WTC11 (cell line): ENCODE measurements around the gene STXBP5. TPM values are rescaled to one million over a fixed set of nuclear protein-coding genes. Genes with fewer than 3 reads are reported as not detected.

Source experiments
- ATAC-seq: fragments of 200-7000 bp; cut with Tn5 transposase; 2 replicates; pipeline ENCODE4 v1.10.0; 2021; ENCODE audit warnings: mild to moderate bottlenecking, moderate library complexity
- CTCF ChIA-PET: fragments of 300-600 bp; sonication (Branson Sonifier 250); formaldehyde crosslinking; loops from one replicate; lab custom pipeline; 2021; ENCODE audit warnings: antibody characterized with exemption; lab: Charles Lee
- POLR2A ChIA-PET: fragments of 350-600 bp; sonication (Branson Sonifier 250); formaldehyde crosslinking; loops from one replicate; lab custom pipeline; 2021; ENCODE audit warnings: antibody characterized with exemption; lab: Charles Lee
- DNase-seq: peaks from one replicate; pipeline ENCODE4 v3.0.0; 2021; ENCODE audit warnings: low spot score
- H3K27ac Mint-ChIP-seq: 2 replicates; pipeline ENCODE4 v1.8.0; 2021; ENCODE audit warnings: mixed read lengths
- H3K27me3 Mint-ChIP-seq: 2 replicates; pipeline ENCODE4 v1.8.0; 2021; ENCODE audit warnings: low read depth, mild to moderate bottlenecking, moderate library complexity, mixed read lengths
- H3K36me3 Mint-ChIP-seq: 2 replicates; pipeline ENCODE4 v1.8.0; 2021; ENCODE audit warnings: mixed read lengths
- H3K4me1 Mint-ChIP-seq: 2 replicates; pipeline ENCODE4 v1.8.0; 2022; ENCODE audit warnings: mixed read lengths
- H3K4me3 Mint-ChIP-seq: 2 replicates; pipeline ENCODE4 v1.8.0; 2021; ENCODE audit warnings: mild to moderate bottlenecking, moderate library complexity, mixed read lengths
- H3K9me3 Mint-ChIP-seq: 2 replicates; pipeline ENCODE4 v1.8.0; 2021; ENCODE audit warnings: mixed read lengths
- EMX1 ChIP-seq: fragments of 250-450 bp; sonication (Bioruptor Pico); IDR thresholded peaks from 2 replicates; pipeline ENCODE4 v1.8.0; 2021; ENCODE audit warnings: mild to moderate bottlenecking
- FOXP1 ChIP-seq: sonication (generic); formaldehyde crosslinking; IDR thresholded peaks from 2 replicates; pipeline ENCODE4 v1.8.0; 2022; ENCODE audit warnings: missing genetic modification reagents, mild to moderate bottlenecking, moderate library complexity, borderline replicate concordance
- HMGA2 ChIP-seq: fragments of 250-450 bp; sonication (Bioruptor Pico); IDR thresholded peaks from 2 replicates; pipeline ENCODE4 v1.4.0; 2021; ENCODE audit warnings: mild to moderate bottlenecking, moderate library complexity
- JAZF1 ChIP-seq: fragments of 250-450 bp; sonication (Bioruptor Pico); IDR thresholded peaks from 2 replicates; pipeline ENCODE4 v1.9.0; 2021; ENCODE audit warnings: moderate library complexity, mild to moderate bottlenecking, inconsistent platforms
- NFATC4 ChIP-seq: fragments of 250-450 bp; sonication (Bioruptor Pico); IDR thresholded peaks from 2 replicates; pipeline ENCODE4 v1.9.0; 2021; ENCODE audit warnings: mild to moderate bottlenecking
- NFE2L1 ChIP-seq: sonication (generic); formaldehyde crosslinking; IDR thresholded peaks from 2 replicates; pipeline ENCODE4 v1.8.1; 2023; ENCODE audit warnings: missing genetic modification reagents
- PREB ChIP-seq: sonication (generic); formaldehyde crosslinking; IDR thresholded peaks from 2 replicates; pipeline ENCODE4 v1.8.1; 2022; ENCODE audit warnings: mild to moderate bottlenecking, missing genetic modification reagents, moderate library complexity, borderline replicate concordance
- SOX15 ChIP-seq: fragments of 250-450 bp; sonication (Bioruptor Pico); IDR thresholded peaks from 2 replicates; pipeline ENCODE4 v1.9.0; 2021; ENCODE audit warnings: mild to moderate bottlenecking
- SP1 ChIP-seq: sonication (generic); formaldehyde crosslinking; conservative IDR thresholded peaks from 2 replicates; pipeline ENCODE4 v1.8.1; 2022; ENCODE audit warnings: missing genetic modification reagents
- ZBTB21 ChIP-seq: sonication (generic); formaldehyde crosslinking; IDR thresholded peaks from 2 replicates; pipeline ENCODE4 v1.8.1; 2023; ENCODE audit warnings: mild to moderate bottlenecking, missing genetic modification reagents, borderline replicate concordance
- ZMAT4 ChIP-seq: fragments of 250-450 bp; sonication (Bioruptor Pico); IDR thresholded peaks from 2 replicates; pipeline ENCODE4 v1.9.0; 2021; ENCODE audit warnings: mild to moderate bottlenecking
- ZNF219 ChIP-seq: sonication (generic); formaldehyde crosslinking; IDR thresholded peaks from 2 replicates; pipeline ENCODE4 v1.8.0; 2023; ENCODE audit warnings: missing genetic modification reagents, mild to moderate bottlenecking, borderline replicate concordance
- ZNF232 ChIP-seq: sonication (generic); formaldehyde crosslinking; IDR thresholded peaks from 2 replicates; pipeline ENCODE4 v1.8.0; 2022; ENCODE audit warnings: mild to moderate bottlenecking, missing genetic modification reagents
- ZNF396 ChIP-seq: fragments of 250-450 bp; sonication (Bioruptor Pico); IDR thresholded peaks from 2 replicates; pipeline ENCODE4 v1.8.0; 2021; ENCODE audit warnings: mild to moderate bottlenecking, moderate library complexity, borderline replicate concordance
- ZNF671 ChIP-seq: fragments of 250-450 bp; sonication (Bioruptor Pico); IDR thresholded peaks from 2 replicates; pipeline ENCODE4 v1.8.0; 2021; ENCODE audit warnings: mild to moderate bottlenecking
- ZSCAN18 ChIP-seq: fragments of 250-450 bp; sonication (Bioruptor Pico); IDR thresholded peaks from 2 replicates; pipeline ENCODE4 v2.1.2; 2022; ENCODE audit warnings: mild to moderate bottlenecking, moderate library complexity
- total RNA-seq: library from RNA; stranded (reverse); gene quantifications from 3 replicates; pipeline ENCODE4 v1.2.3, GENCODE V29; 2021
- TF ChIP-seq, protein P1 (sequence below): sonication (generic); formaldehyde crosslinking; IDR thresholded peaks from 2 replicates; pipeline ENCODE4 v1.8.0; 2022; ENCODE audit warnings: mild to moderate bottlenecking, missing genetic modification reagents
- TF ChIP-seq, protein P2 (sequence below): sonication (generic); formaldehyde crosslinking; IDR thresholded peaks from 2 replicates; pipeline ENCODE4 v1.8.1; 2022; ENCODE audit warnings: mild to moderate bottlenecking, moderate library complexity, missing genetic modification reagents
- TF ChIP-seq, protein P3 (sequence below): sonication (generic); formaldehyde crosslinking; IDR thresholded peaks from 2 replicates; pipeline ENCODE4 v1.8.1; 2022; ENCODE audit warnings: missing genetic modification reagents, borderline replicate concordance
- TF ChIP-seq, protein P4 (sequence below): sonication (generic); formaldehyde crosslinking; IDR thresholded peaks from 2 replicates; pipeline ENCODE4 v1.8.1; 2023; ENCODE audit warnings: mild to moderate bottlenecking, moderate library complexity, missing genetic modification reagents

Gene STXBP5
- total RNA-seq, 1 experiment from 2014 or later: 13.2 TPM

DNA sequence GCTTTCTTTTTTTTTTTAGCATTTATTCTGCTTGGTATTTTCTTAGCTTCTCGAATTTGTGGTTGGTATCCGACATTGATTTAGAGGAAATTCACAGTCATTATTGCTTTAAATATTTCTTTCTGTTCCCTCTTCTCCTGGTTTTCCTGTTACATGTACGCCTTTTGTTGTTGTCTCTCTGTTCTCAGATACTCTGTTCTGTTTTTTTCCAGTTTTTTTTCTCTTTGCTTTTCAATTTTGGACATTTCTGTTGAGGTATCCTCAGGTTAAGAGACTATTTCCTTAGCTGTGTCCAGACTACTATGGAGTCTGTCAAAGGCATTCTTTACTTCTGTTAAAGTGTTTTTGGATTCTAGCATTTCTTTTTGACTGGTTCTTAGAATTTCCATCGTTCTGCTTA, 17.5 kb downstream of the STXBP5 start:
- ATAC-seq (no peak), DNase-seq (no peak)
- CTCF ChIA-PET: interaction anchor here (0.6 kb wide), 1 partner anchor 189 kb away, joined by 3 read pairs; no protein-coding TSS in a partner anchor
- Mint-ChIP-seq H3K27ac (peak overlapping the region; percentile 61), H3K36me3 (peaks cover 4% of the 10 kb centered on the region; the same call in 1 of the 2 replicates), H3K4me1 (peaks cover 21% of the 10 kb centered on the region), H3K27me3 (no peaks in the 10 kb centered on the region), H3K9me3 (no peaks in the 10 kb centered on the region), H3K4me3 (no peak overlapping the region)
- TF ChIP-seq ZNF232 (CRISPR knock-in tag) (no peak), ZMAT4 (CRISPR knock-in tag) (no peak), SOX15 (CRISPR knock-in tag) (no peak), NFATC4 (CRISPR knock-in tag) (no peak), ZNF219 (no peak), FOXP1 (CRISPR knock-in tag) (no peak), EMX1 (CRISPR knock-in tag) (no peak), SP1 (CRISPR knock-in tag) (no peak), NFE2L1 (CRISPR knock-in tag) (no peak), ZSCAN18 (no peak), ZNF396 (no peak)
- TF ChIP-seq, protein P1, sequence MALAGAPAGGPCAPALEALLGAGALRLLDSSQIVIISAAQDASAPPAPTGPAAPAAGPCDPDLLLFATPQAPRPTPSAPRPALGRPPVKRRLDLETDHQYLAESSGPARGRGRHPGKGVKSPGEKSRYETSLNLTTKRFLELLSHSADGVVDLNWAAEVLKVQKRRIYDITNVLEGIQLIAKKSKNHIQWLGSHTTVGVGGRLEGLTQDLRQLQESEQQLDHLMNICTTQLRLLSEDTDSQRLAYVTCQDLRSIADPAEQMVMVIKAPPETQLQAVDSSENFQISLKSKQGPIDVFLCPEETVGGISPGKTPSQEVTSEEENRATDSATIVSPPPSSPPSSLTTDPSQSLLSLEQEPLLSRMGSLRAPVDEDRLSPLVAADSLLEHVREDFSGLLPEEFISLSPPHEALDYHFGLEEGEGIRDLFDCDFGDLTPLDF (CRISPR knock-in tag): no peak
- TF ChIP-seq, protein P2, sequence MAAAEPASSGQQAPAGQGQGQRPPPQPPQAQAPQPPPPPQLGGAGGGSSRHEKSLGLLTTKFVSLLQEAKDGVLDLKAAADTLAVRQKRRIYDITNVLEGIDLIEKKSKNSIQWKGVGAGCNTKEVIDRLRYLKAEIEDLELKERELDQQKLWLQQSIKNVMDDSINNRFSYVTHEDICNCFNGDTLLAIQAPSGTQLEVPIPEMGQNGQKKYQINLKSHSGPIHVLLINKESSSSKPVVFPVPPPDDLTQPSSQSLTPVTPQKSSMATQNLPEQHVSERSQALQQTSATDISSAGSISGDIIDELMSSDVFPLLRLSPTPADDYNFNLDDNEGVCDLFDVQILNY (CRISPR knock-in tag): no peak
- TF ChIP-seq, protein P3, sequence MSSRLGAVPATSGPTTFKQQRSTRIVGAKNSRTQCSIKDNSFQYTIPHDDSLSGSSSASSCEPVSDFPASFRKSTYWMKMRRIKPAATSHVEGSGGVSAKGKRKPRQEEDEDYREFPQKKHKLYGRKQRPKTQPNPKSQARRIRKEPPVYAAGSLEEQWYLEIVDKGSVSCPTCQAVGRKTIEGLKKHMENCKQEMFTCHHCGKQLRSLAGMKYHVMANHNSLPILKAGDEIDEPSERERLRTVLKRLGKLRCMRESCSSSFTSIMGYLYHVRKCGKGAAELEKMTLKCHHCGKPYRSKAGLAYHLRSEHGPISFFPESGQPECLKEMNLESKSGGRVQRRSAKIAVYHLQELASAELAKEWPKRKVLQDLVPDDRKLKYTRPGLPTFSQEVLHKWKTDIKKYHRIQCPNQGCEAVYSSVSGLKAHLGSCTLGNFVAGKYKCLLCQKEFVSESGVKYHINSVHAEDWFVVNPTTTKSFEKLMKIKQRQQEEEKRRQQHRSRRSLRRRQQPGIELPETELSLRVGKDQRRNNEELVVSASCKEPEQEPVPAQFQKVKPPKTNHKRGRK: no peak
- POLR2A ChIA-PET: no interaction called here

DNA sequence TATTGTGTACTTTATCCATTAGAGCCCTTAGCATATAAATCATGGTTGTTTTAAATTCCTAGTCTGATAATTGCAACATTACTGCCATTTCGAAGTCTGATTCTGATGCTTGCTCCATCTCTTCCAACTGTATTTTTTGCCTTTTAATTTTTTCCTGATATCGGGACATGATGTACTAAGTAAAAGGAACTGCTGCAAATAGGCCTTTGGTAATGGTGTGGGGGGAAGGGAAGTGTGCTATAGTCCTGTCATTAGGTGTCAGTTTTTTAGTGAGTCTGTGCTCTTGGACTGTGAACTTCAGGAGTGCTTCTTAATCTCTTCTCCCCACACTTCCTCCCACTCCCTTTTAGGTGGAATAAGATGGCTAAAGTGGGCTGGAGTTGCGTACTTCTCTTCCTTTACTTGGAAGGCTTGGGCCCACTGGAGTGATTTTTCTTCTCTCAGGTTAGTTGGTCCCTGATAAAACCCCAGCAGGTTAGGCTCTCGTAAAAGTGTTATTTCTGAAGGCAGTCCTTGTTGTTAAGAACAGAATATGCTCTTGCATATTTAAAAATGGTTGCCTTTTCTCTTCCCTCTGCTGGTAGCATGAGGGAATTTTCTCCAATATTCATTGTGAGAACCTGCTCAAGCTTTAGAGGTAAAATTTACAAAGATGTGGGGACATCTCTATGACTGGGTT, 18.1 kb downstream of the STXBP5 start:
- Mint-ChIP-seq H3K9me3 (no peaks in the 10 kb centered on the region), H3K36me3 (peaks cover 4% of the 10 kb centered on the region; the same call in 1 of the 2 replicates), H3K4me1 (peaks cover 25% of the 10 kb centered on the region), H3K4me3 (no peak overlapping the region), H3K27me3 (no peaks in the 10 kb centered on the region), H3K27ac (peak overlapping the region; percentile 67)
- POLR2A ChIA-PET: no interaction called here
- no peak for TF ChIP-seq PREB (CRISPR knock-in tag)
- TF ChIP-seq ZBTB21 (CRISPR knock-in tag): no peak
- TF ChIP-seq ZNF671: no peak
- TF ChIP-seq, protein P4, sequence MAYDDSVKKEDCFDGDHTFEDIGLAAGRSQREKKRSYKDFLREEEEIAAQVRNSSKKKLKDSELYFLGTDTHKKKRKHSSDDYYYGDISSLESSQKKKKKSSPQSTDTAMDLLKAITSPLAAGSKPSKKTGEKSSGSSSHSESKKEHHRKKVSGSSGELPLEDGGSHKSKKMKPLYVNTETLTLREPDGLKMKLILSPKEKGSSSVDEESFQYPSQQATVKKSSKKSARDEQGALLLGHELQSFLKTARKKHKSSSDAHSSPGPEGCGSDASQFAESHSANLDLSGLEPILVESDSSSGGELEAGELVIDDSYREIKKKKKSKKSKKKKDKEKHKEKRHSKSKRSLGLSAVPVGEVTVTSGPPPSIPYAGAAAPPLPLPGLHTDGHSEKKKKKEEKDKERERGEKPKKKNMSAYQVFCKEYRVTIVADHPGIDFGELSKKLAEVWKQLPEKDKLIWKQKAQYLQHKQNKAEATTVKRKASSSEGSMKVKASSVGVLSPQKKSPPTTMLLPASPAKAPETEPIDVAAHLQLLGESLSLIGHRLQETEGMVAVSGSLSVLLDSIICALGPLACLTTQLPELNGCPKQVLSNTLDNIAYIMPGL (CRISPR knock-in tag): no peak
- no peak for TF ChIP-seq JAZF1 (CRISPR knock-in tag)
- no peak for TF ChIP-seq ZNF232 (CRISPR knock-in tag)
- TF ChIP-seq HMGA2 (CRISPR knock-in tag): no peak
- TF ChIP-seq, protein P1 (CRISPR knock-in tag): no peak
- DNase-seq (no peak), ATAC-seq (peak; percentile 67)
- CTCF ChIA-PET: interaction anchor here (1.0 kb wide), 1 partner anchor 19 kb away, joined by 3 read pairs; no protein-coding TSS in a partner anchor
